PC-9 (cell line): ENCODE measurements around the gene SKI.

ENCODE experiments used
- CTCF ChIP-seq: fragments of 200-600 bp; sonication (generic); conservative IDR thresholded peaks from 2 replicates; pipeline ENCODE4 v1.6.1; 2017; ENCODE audit warnings: mixed run types, antibody characterized with exemption, mild to moderate bottlenecking, moderate library complexity
- EZH2 ChIP-seq: fragments of 200-600 bp; sonication (generic); IDR thresholded peaks from 2 replicates; pipeline ENCODE4 v1.8.0; 2017; ENCODE audit warnings: antibody characterized with exemption, low read depth

- TF ChIP-seq CTCF (no peak), EZH2 (no peak)
Observed at GRCh38 chr1:2356911-2357845, 129.1 kb downstream of the SKI start.
